ENCODE measurements around the gene AP3M1. TPM values are rescaled to one million over a fixed set of nuclear protein-coding genes. Genes with fewer than 3 reads are reported as not detected.

Gene AP3M1
- total RNA-seq, 1 donor: 51.4 TPM

DNA sequence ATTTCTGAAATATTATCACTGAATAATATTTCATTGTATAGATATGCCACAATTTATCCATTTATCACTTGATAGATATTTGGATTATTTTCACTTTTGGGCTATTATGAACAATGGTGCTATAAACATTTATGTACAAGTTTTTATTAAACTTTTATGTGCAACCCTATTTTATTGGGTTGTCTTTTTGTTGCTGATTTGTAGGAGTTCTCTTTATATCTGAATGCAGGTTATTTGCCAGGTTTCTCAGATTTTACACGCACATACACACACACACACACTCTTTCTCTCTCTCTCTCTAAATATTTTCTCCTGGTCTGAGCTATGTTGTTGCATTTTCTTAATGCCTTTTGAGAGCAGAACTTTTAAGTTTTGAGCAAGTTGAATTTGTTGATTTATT, 36.6 kb upstream of the AP3M1 start:
- DNase-seq (ENCODE audit: low read depth): no peak
- H3K4me3 ChIP-seq (ENCODE audit: low read depth, low read length): no peak overlapping the region
- TF ChIP-seq, protein P1, sequence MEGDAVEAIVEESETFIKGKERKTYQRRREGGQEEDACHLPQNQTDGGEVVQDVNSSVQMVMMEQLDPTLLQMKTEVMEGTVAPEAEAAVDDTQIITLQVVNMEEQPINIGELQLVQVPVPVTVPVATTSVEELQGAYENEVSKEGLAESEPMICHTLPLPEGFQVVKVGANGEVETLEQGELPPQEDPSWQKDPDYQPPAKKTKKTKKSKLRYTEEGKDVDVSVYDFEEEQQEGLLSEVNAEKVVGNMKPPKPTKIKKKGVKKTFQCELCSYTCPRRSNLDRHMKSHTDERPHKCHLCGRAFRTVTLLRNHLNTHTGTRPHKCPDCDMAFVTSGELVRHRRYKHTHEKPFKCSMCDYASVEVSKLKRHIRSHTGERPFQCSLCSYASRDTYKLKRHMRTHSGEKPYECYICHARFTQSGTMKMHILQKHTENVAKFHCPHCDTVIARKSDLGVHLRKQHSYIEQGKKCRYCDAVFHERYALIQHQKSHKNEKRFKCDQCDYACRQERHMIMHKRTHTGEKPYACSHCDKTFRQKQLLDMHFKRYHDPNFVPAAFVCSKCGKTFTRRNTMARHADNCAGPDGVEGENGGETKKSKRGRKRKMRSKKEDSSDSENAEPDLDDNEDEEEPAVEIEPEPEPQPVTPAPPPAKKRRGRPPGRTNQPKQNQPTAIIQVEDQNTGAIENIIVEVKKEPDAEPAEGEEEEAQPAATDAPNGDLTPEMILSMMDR (IDR thresholded peaks at IDR 0.05; ENCODE audit: insufficient read depth, low read depth, low read length): no peak

GRCh38 chr10:74186678-74187077, 36.0 kb upstream of the AP3M1 start:
- no peak overlapping the region for H3K4me3 ChIP-seq (ENCODE audit: low read depth, low read length)
- TF ChIP-seq, protein P1 (IDR thresholded peaks at IDR 0.05; ENCODE audit: insufficient read depth, low read depth, low read length): no peak
- peak; percentile 35 for DNase-seq (ENCODE audit: low read depth)

DNA sequence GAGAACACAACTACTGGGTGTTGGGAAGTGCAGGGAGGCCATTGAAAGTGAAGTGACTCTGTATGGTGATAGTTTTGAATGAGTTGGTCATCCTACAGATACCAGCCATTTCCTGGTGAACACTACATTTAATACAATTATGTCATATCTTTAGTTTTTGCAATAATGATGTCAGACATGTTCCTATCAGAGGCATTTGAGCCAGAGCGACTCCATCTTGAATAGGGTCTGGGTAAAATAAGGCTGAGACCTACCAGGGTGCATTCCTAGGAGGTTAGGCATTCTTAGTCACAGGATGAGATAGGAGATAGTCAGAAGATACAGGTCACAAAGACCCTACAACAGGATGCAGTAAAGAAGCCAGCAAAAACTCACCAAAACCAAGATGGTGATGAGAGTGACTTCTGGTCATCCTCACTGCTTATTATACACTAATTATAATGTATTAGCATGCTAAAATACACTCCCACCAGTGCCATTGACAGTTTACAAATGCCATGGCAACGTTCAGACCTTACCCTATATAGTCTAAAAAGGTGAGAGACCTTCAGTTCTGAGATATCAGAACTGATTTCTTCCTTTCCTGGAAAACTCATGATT, 28.6 kb upstream of the AP3M1 start:
- H3K4me3 ChIP-seq (ENCODE audit: low read depth, low read length): no peak overlapping the region
- no peak for DNase-seq (ENCODE audit: low read depth)
- TF ChIP-seq, protein P1 (IDR thresholded peaks at IDR 0.05; ENCODE audit: insufficient read depth, low read depth, low read length): no peak

- DNase-seq (ENCODE audit: low read depth): no peak
- TF ChIP-seq, protein P1 (IDR thresholded peaks at IDR 0.05; ENCODE audit: insufficient read depth, low read depth, low read length): no peak
- H3K4me3 ChIP-seq (ENCODE audit: low read depth, low read length): no peak overlapping the region
Measured at GRCh38 chr10:74178042-74178791, 27.6 kb upstream of the AP3M1 start.

DNA sequence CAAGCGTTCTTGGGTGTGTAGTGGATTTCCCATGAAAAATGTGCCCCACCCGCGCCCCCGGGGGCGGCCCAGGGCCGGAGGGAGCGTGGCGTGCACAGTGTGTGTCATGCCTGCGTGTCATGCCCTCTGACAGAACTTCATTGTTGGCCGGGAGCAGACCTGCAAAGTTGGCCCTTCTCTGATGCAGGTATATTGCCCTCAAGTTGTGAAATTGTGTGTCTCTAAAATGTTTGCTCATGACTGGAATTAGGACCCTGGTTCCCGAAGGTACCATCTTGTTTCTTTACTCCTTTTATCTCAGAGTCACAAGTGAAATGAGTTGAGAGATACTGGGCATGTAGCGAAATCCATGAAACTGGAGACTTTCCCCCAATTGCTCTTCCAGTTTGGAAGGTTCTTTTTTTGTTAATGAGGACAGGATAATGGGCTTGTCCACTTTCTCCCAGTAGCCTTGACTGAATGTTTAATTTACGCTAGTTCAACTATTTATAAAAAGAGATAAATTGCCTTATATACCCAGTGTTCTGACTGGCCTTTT, 26.6 kb upstream of the AP3M1 start:
- TF ChIP-seq, protein P1 (IDR thresholded peaks at IDR 0.05; ENCODE audit: insufficient read depth, low read depth, low read length): no peak
- no peak for DNase-seq (ENCODE audit: low read depth)
- peak overlapping the region; percentile 97 for H3K4me3 ChIP-seq (ENCODE audit: low read depth, low read length)

- peak; percentile 94 for DNase-seq (ENCODE audit: low read depth)
- TF ChIP-seq, protein P1 (IDR thresholded peaks at IDR 0.05; ENCODE audit: insufficient read depth, low read depth, low read length): no peak
- H3K4me3 ChIP-seq (ENCODE audit: low read depth, low read length): peak overlapping the region; percentile 97
Measured at GRCh38 chr10:74176380-74177139, 25.9 kb upstream of the AP3M1 start.
